HepG2 (cell line): ENCODE results near the gene ERBB3. TPM values are rescaled to one million over a fixed set of nuclear protein-coding genes. Genes with fewer than 3 reads are reported as not detected.
A peak's percentile ranks its signal among the peaks of the same experiment; 100 is the strongest.

Source experiments
- ARNTL ChIP-seq: sonication (generic); formaldehyde crosslinking; IDR thresholded peaks from 2 replicates; pipeline ENCODE4 v1.4.0; 2020; ENCODE audit warnings: mild to moderate bottlenecking, missing genetic modification reagents
- BCL6 ChIP-seq: IDR thresholded peaks from 2 replicates; pipeline ENCODE4 v1.6.1; 2016; ENCODE audit warnings: missing genetic modification reagents, missing compliant biosample characterization
- CCAR2 ChIP-seq: fragments of 200-400 bp; formaldehyde crosslinking; optimal IDR thresholded peaks from 2 replicates; pipeline ENCODE3; 2018; ENCODE audit warnings: low read depth, mild to moderate bottlenecking, low read length, moderate library complexity
- FOSL2 ChIP-seq: sonication (generic); formaldehyde crosslinking; IDR thresholded peaks from 2 replicates; pipeline ENCODE4 v1.4.0; 2020; ENCODE audit warnings: missing genetic modification reagents
- HDAC1 ChIP-seq: sonication (generic); formaldehyde crosslinking; IDR thresholded peaks from 2 replicates; pipeline ENCODE4 v1.5.1; 2020; ENCODE audit warnings: mild to moderate bottlenecking, missing genetic modification reagents
- HNF1B ChIP-seq: sonication (generic); formaldehyde crosslinking; IDR thresholded peaks from 2 replicates; pipeline ENCODE4 v1.5.1; 2020; ENCODE audit warnings: mild to moderate bottlenecking, moderate library complexity, missing genetic modification reagents
- JDP2 ChIP-seq: sonication (generic); formaldehyde crosslinking; IDR thresholded peaks from 2 replicates; pipeline ENCODE4 v1.8.1; 2022; ENCODE audit warnings: missing genetic modification reagents, borderline replicate concordance
- MTERF4 ChIP-seq: sonication (generic); formaldehyde crosslinking; IDR thresholded peaks from 2 replicates; pipeline ENCODE4 v1.8.0; 2023; ENCODE audit warnings: mild to moderate bottlenecking, missing genetic modification reagents
- RXRA ChIP-seq: sonication (generic); formaldehyde crosslinking; IDR thresholded peaks from 2 replicates; pipeline ENCODE4 v1.5.1; 2020; ENCODE audit warnings: missing genetic modification reagents
- ZBTB2 ChIP-seq: sonication (generic); formaldehyde crosslinking; IDR thresholded peaks from 2 replicates; pipeline ENCODE4 v1.8.0; 2022; ENCODE audit warnings: low read depth, missing genetic modification reagents
- ZBTB26 ChIP-seq: IDR thresholded peaks from 2 replicates; pipeline ENCODE4 v1.6.1; 2016; ENCODE audit warnings: missing compliant biosample characterization, missing genetic modification reagents, borderline replicate concordance
- ZBTB42 ChIP-seq: sonication (generic); formaldehyde crosslinking; IDR thresholded peaks from 2 replicates; pipeline ENCODE4 v1.5.0; 2020; ENCODE audit warnings: mild to moderate bottlenecking, missing genetic modification reagents
- ZBTB49 ChIP-seq: sonication (generic); formaldehyde crosslinking; IDR thresholded peaks from 2 replicates; pipeline ENCODE4 v1.4.0; 2020; ENCODE audit warnings: missing genetic modification reagents, borderline replicate concordance
- ZFP37 ChIP-seq: sonication (generic); formaldehyde crosslinking; IDR thresholded peaks from 2 replicates; pipeline ENCODE4 v1.4.0; 2020; ENCODE audit warnings: missing genetic modification reagents, borderline replicate concordance
- ZKSCAN8 ChIP-seq: IDR thresholded peaks from 2 replicates; pipeline ENCODE4 v1.6.1; 2016; ENCODE audit warnings: borderline replicate concordance, missing genetic modification reagents, missing compliant biosample characterization
- ZNF263 ChIP-seq: sonication (generic); formaldehyde crosslinking; IDR thresholded peaks from 2 replicates; pipeline ENCODE4 v1.4.0; 2020; ENCODE audit warnings: missing genetic modification reagents
- ZSCAN22 ChIP-seq: sonication (generic); formaldehyde crosslinking; IDR thresholded peaks from 2 replicates; pipeline ENCODE4 v1.4.0; 2020; ENCODE audit warnings: mild to moderate bottlenecking, missing genetic modification reagents
- polyA plus RNA-seq, 8 experiments: library from polyadenylated mRNA; depleted of rRNA in 3 of 8; stranded (reverse) in 7 of 8; unstranded in 1 of 8; fragments of >200 nt; fragmentation: Illumina TruSeq in 4 of 8; extraction: Trizol in 4 of 8; gene quantifications; 2 replicates each; pipeline versions ENCODE4 v1.2.1 to v1.2.3, GENCODE V29; 2011 to 2016; ENCODE audit warnings: low read depth in 4 of 8, missing spikeins in 1 of 8, mixed read lengths in 1 of 8; ENCODE audit not compliant: insufficient read depth in 1 of 8
- total RNA-seq, 5 experiments: library from RNA; depleted of rRNA; stranded (reverse); fragments of >200 nt; fragmentation: Illumina TruSeq; extraction: Trizol; gene quantifications; 2 replicates each; pipeline ENCODE4 v1.2.3, GENCODE V29; 2016; ENCODE audit warnings: low read depth in 1 of 5
- TF ChIP-seq, protein P1 (sequence below): IDR thresholded peaks from 2 replicates; pipeline ENCODE4 v1.6.1; 2018; ENCODE audit warnings: missing genetic modification reagents
- TF ChIP-seq, protein P2 (sequence below): sonication (generic); formaldehyde crosslinking; IDR thresholded peaks from 2 replicates; pipeline ENCODE4 v1.5.0; 2020; ENCODE audit warnings: missing genetic modification reagents

ERBB3 gene
- total and polyA plus RNA-seq, 2 of the 13 experiments (the other 11 are each of a cell fraction or from before 2014, with no cell fraction given) = 93.6 to 358 TPM

DNA sequence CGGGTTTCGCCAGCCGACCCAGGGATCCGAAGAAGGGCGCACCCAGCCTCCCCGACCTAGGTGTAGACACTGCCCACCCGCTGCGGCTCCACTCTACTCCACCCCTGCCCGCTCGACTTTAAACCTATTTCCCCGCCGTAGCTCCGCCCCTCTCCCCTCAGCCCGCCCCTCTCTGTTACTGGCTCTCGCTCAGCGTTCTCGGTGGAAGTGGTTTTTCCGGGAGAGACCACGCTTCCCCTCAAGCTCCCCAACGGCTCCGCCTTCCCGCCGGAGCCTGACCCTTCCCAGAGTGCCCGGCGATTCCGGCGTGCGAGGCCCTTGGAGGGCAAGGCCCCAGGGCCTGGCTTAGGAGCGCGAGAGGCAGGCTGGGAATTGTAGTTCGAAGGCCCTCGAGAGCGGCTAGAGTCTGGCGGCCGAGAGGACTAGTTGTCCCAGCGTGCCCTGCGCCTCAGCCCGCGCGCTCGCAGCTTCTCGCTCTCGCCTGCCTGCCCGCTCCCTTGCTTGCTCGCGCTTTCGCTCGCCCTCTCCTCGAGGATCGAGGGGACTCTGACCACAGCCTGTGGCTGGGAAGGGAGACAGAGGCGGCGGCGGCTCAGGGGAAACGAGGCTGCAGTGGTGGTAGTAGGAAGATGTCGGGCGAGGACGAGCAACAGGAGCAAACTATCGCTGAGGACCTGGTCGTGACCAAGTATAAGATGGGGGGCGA, 24.3 kb downstream of the ERBB3 start, which contains the start of gene PA2G4 (continued):
- TF ChIP-seq ZNF263 = peak; percentile 14; the same call in 1 of the 2 replicates
- no peak for TF ChIP-seq ZBTB42
- TF ChIP-seq FOSL2 = peak; percentile 19
- peak; percentile 87; the same call in 1 of the 2 replicates for TF ChIP-seq RXRA (CRISPR knock-in tag)
- peak; percentile 61 for TF ChIP-seq ZBTB26 (CRISPR knock-in tag)
- peak; percentile 23; the same call in 1 of the 2 replicates for TF ChIP-seq JDP2
- TF ChIP-seq, protein P1, sequence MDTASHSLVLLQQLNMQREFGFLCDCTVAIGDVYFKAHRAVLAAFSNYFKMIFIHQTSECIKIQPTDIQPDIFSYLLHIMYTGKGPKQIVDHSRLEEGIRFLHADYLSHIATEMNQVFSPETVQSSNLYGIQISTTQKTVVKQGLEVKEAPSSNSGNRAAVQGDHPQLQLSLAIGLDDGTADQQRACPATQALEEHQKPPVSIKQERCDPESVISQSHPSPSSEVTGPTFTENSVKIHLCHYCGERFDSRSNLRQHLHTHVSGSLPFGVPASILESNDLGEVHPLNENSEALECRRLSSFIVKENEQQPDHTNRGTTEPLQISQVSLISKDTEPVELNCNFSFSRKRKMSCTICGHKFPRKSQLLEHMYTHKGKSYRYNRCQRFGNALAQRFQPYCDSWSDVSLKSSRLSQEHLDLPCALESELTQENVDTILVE = peak; percentile 92
- TF ChIP-seq MTERF4 = peak; percentile 92
- TF ChIP-seq ZSCAN22 (CRISPR knock-in tag) = no peak
- TF ChIP-seq ARNTL (CRISPR knock-in tag) = peak; percentile 75
- TF ChIP-seq ZKSCAN8 (CRISPR knock-in tag) = no peak
- peak; percentile 90 for TF ChIP-seq HDAC1 (CRISPR knock-in tag)
- 0 out of 2 replicates have a peak, but pooled peaks have one; percentile 12 for TF ChIP-seq ZBTB49 (CRISPR knock-in tag)
- TF ChIP-seq, protein P2, sequence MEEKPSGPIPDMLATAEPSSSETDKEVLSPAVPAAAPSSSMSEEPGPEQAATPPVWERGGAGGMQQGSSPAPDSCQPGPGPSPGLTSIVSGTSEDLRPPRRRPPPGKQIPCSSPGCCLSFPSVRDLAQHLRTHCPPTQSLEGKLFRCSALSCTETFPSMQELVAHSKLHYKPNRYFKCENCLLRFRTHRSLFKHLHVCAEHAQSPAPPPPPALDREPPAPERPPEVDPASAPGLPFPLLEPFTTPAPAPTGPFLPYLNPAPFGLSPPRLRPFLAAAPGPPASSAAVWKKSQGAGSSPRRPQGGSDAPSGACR (CRISPR knock-in tag) = peak; percentile 94
- TF ChIP-seq ZBTB2 (CRISPR knock-in tag) = 0 out of 2 replicates have a peak, but pooled peaks have one; percentile 65
- TF ChIP-seq CCAR2 = peak; percentile 84
- TF ChIP-seq ZFP37 (CRISPR knock-in tag) = no peak
- TF ChIP-seq BCL6 (CRISPR knock-in tag) = peak; percentile 33; the same call in 1 of the 2 replicates
- peak; percentile 81 for TF ChIP-seq HNF1B (CRISPR knock-in tag)
